ENCODE measurements around the gene IL22RA1.

The IL22RA1 gene

GRCh38 chr1:24124980-24125379, 18.0 kb downstream of the IL22RA1 start:
- Histone ChIP-seq H3K27me3 (ENCODE audit: insufficient read depth, low read length, poor library complexity) (no peaks in the 10 kb centered on the region), H3K4me2 (ENCODE audit: low read length) (no peak overlapping the region), H3K4me1 (ENCODE audit: control insufficient read depth, low read depth, low read length) (no peaks in the 10 kb centered on the region), H3K56ac (ENCODE audit: low read length) (no peak overlapping the region), H3K4me3 (ENCODE audit: low read length) (no peak overlapping the region), H3K23ac (ENCODE audit: low read length) (no peak overlapping the region), H4K8ac (ENCODE audit: low read depth, low read length) (no peak overlapping the region), H3K18ac (ENCODE audit: low read length) (no peak overlapping the region), H3K36me3 (ENCODE audit: control insufficient read depth, insufficient read depth, low read length) (no peaks in the 10 kb centered on the region), H4K5ac (ENCODE audit: low read length) (no peak overlapping the region), H2BK120ac (ENCODE audit: low read depth, low read length) (no peak overlapping the region), H3K4ac (ENCODE audit: low read depth, low read length) (no peak overlapping the region), H2BK5ac (ENCODE audit: low read length) (no peak overlapping the region), H3K9ac (ENCODE audit: low read length) (no peak overlapping the region), H2AK5ac (ENCODE audit: low read length) (no peak overlapping the region), H3K27ac (ENCODE audit: low read depth, low read length) (no peak overlapping the region), H3K79me1 (ENCODE audit: low read length) (no peaks in the 10 kb centered on the region), H3K79me2 (ENCODE audit: control insufficient read depth, insufficient read depth, low read length) (no peaks in the 10 kb centered on the region), H2BK15ac (replicated peaks; ENCODE audit: low read depth) (no peak overlapping the region)
- no peak for DNase-seq
- no CpG with 5 or more reads among the region's 2 CpGs for WGBS (ENCODE audit: extremely low coverage, insufficient coverage, low lambda C conversion rate)

GRCh38 chr1:24123611-24124010, 19.3 kb downstream of the IL22RA1 start:
- no peak for DNase-seq
- Histone ChIP-seq H2BK15ac (replicated peaks; ENCODE audit: low read depth) (no peak overlapping the region), H3K56ac (ENCODE audit: low read length) (no peak overlapping the region), H3K27ac (ENCODE audit: low read depth, low read length) (no peak overlapping the region), H3K36me3 (ENCODE audit: control insufficient read depth, insufficient read depth, low read length) (no peaks in the 10 kb centered on the region), H3K79me2 (ENCODE audit: control insufficient read depth, insufficient read depth, low read length) (no peaks in the 10 kb centered on the region), H3K4me1 (ENCODE audit: control insufficient read depth, low read depth, low read length) (no peaks in the 10 kb centered on the region), H4K8ac (ENCODE audit: low read depth, low read length) (no peak overlapping the region), H3K4me2 (ENCODE audit: low read length) (no peak overlapping the region), H2AK5ac (ENCODE audit: low read length) (no peak overlapping the region), H3K18ac (ENCODE audit: low read length) (no peak overlapping the region), H2BK120ac (ENCODE audit: low read depth, low read length) (no peak overlapping the region), H3K79me1 (ENCODE audit: low read length) (no peaks in the 10 kb centered on the region), H3K9ac (ENCODE audit: low read length) (no peak overlapping the region), H3K4me3 (ENCODE audit: low read length) (no peak overlapping the region), H3K4ac (ENCODE audit: low read depth, low read length) (no peak overlapping the region), H4K5ac (ENCODE audit: low read length) (no peak overlapping the region), H3K27me3 (ENCODE audit: insufficient read depth, low read length, poor library complexity) (no peaks in the 10 kb centered on the region), H3K23ac (ENCODE audit: low read length) (no peak overlapping the region), H2BK5ac (ENCODE audit: low read length) (no peak overlapping the region)
- no CpG with 5 or more reads among the region's 6 CpGs for WGBS (ENCODE audit: extremely low coverage, insufficient coverage, low lambda C conversion rate)

- H3K4me2 ChIP-seq (ENCODE audit: low read length): no peak overlapping the region
- WGBS (ENCODE audit: extremely low coverage, insufficient coverage, low lambda C conversion rate): no CpG with 5 or more reads among the region's 7 CpGs
- no peaks in the 10 kb centered on the region for H3K79me1 ChIP-seq (ENCODE audit: low read length)
- H3K56ac ChIP-seq (ENCODE audit: low read length): no peak overlapping the region
- no peaks in the 10 kb centered on the region for H3K27me3 ChIP-seq (ENCODE audit: insufficient read depth, low read length, poor library complexity)
- H3K18ac ChIP-seq (ENCODE audit: low read length): no peak overlapping the region
- no peak overlapping the region for H4K8ac ChIP-seq (ENCODE audit: low read depth, low read length)
- H3K9ac ChIP-seq (ENCODE audit: low read length): no peak overlapping the region
- no peak overlapping the region for H4K5ac ChIP-seq (ENCODE audit: low read length)
- H3K4me3 ChIP-seq (ENCODE audit: low read length): no peak overlapping the region
- no peaks in the 10 kb centered on the region for H3K4me1 ChIP-seq (ENCODE audit: control insufficient read depth, low read depth, low read length)
- no peak overlapping the region for H2AK5ac ChIP-seq (ENCODE audit: low read length)
- H3K27ac ChIP-seq (ENCODE audit: low read depth, low read length): no peak overlapping the region
- no peak overlapping the region for H2BK5ac ChIP-seq (ENCODE audit: low read length)
- no peak overlapping the region for H2BK120ac ChIP-seq (ENCODE audit: low read depth, low read length)
- H3K4ac ChIP-seq (ENCODE audit: low read depth, low read length): no peak overlapping the region
- no peak for DNase-seq
- H3K79me2 ChIP-seq (ENCODE audit: control insufficient read depth, insufficient read depth, low read length): no peaks in the 10 kb centered on the region
- H2BK15ac ChIP-seq (replicated peaks; ENCODE audit: low read depth): no peak overlapping the region
- no peaks in the 10 kb centered on the region for H3K36me3 ChIP-seq (ENCODE audit: control insufficient read depth, insufficient read depth, low read length)
- H3K23ac ChIP-seq (ENCODE audit: low read length): no peak overlapping the region
Measured at GRCh38 chr1:24122776-24123175, 20.2 kb downstream of the IL22RA1 start.

- WGBS (ENCODE audit: extremely low coverage, insufficient coverage, low lambda C conversion rate): no CpG with 5 or more reads among the region's 14 CpGs
- H3K23ac ChIP-seq (ENCODE audit: low read length): no peak overlapping the region
- no peak overlapping the region for H3K56ac ChIP-seq (ENCODE audit: low read length)
- H3K79me2 ChIP-seq (ENCODE audit: control insufficient read depth, insufficient read depth, low read length): no peaks in the 10 kb centered on the region
- H4K8ac ChIP-seq (ENCODE audit: low read depth, low read length): no peak overlapping the region
- H3K9ac ChIP-seq (ENCODE audit: low read length): no peak overlapping the region
- H3K4me1 ChIP-seq (ENCODE audit: control insufficient read depth, low read depth, low read length): no peaks in the 10 kb centered on the region
- no peak overlapping the region for H3K18ac ChIP-seq (ENCODE audit: low read length)
- DNase-seq: no peak
- no peak overlapping the region for H3K27ac ChIP-seq (ENCODE audit: low read depth, low read length)
- H3K4me2 ChIP-seq (ENCODE audit: low read length): no peak overlapping the region
- H2AK5ac ChIP-seq (ENCODE audit: low read length): no peak overlapping the region
- no peak overlapping the region for H3K4me3 ChIP-seq (ENCODE audit: low read length)
- no peak overlapping the region for H3K4ac ChIP-seq (ENCODE audit: low read depth, low read length)
- H3K79me1 ChIP-seq (ENCODE audit: low read length): no peaks in the 10 kb centered on the region
- no peak overlapping the region for H2BK5ac ChIP-seq (ENCODE audit: low read length)
- H4K5ac ChIP-seq (ENCODE audit: low read length): no peak overlapping the region
- no peaks in the 10 kb centered on the region for H3K36me3 ChIP-seq (ENCODE audit: control insufficient read depth, insufficient read depth, low read length)
- H3K27me3 ChIP-seq (ENCODE audit: insufficient read depth, low read length, poor library complexity): no peaks in the 10 kb centered on the region
- H2BK120ac ChIP-seq (ENCODE audit: low read depth, low read length): no peak overlapping the region
- no peak overlapping the region for H2BK15ac ChIP-seq (replicated peaks; ENCODE audit: low read depth)
Measured at GRCh38 chr1:24121406-24121805, 21.5 kb downstream of the IL22RA1 start.

GRCh38 chr1:24120965-24121364, 22.0 kb downstream of the IL22RA1 start:
- H3K9ac ChIP-seq (ENCODE audit: low read length): no peak overlapping the region
- H2AK5ac ChIP-seq (ENCODE audit: low read length): no peak overlapping the region
- WGBS (ENCODE audit: extremely low coverage, insufficient coverage, low lambda C conversion rate): no CpG with 5 or more reads among the region's 3 CpGs
- no peak overlapping the region for H3K18ac ChIP-seq (ENCODE audit: low read length)
- H4K5ac ChIP-seq (ENCODE audit: low read length): no peak overlapping the region
- H3K27ac ChIP-seq (ENCODE audit: low read depth, low read length): no peak overlapping the region
- no peak overlapping the region for H3K4me2 ChIP-seq (ENCODE audit: low read length)
- DNase-seq: no peak
- H3K79me2 ChIP-seq (ENCODE audit: control insufficient read depth, insufficient read depth, low read length): no peaks in the 10 kb centered on the region
- H3K4ac ChIP-seq (ENCODE audit: low read depth, low read length): no peak overlapping the region
- H3K4me1 ChIP-seq (ENCODE audit: control insufficient read depth, low read depth, low read length): no peaks in the 10 kb centered on the region
- no peak overlapping the region for H2BK5ac ChIP-seq (ENCODE audit: low read length)
- no peak overlapping the region for H3K56ac ChIP-seq (ENCODE audit: low read length)
- no peaks in the 10 kb centered on the region for H3K79me1 ChIP-seq (ENCODE audit: low read length)
- no peak overlapping the region for H3K4me3 ChIP-seq (ENCODE audit: low read length)
- no peak overlapping the region for H3K23ac ChIP-seq (ENCODE audit: low read length)
- H4K8ac ChIP-seq (ENCODE audit: low read depth, low read length): no peak overlapping the region
- no peak overlapping the region for H2BK120ac ChIP-seq (ENCODE audit: low read depth, low read length)
- no peaks in the 10 kb centered on the region for H3K27me3 ChIP-seq (ENCODE audit: insufficient read depth, low read length, poor library complexity)
- H2BK15ac ChIP-seq (replicated peaks; ENCODE audit: low read depth): no peak overlapping the region
- no peaks in the 10 kb centered on the region for H3K36me3 ChIP-seq (ENCODE audit: control insufficient read depth, insufficient read depth, low read length)

- no peak overlapping the region for H3K9ac ChIP-seq (ENCODE audit: low read length)
- H2AK5ac ChIP-seq (ENCODE audit: low read length): no peak overlapping the region
- no peaks in the 10 kb centered on the region for H3K36me3 ChIP-seq (ENCODE audit: control insufficient read depth, insufficient read depth, low read length)
- no peak overlapping the region for H3K23ac ChIP-seq (ENCODE audit: low read length)
- DNase-seq: no peak
- H4K8ac ChIP-seq (ENCODE audit: low read depth, low read length): no peak overlapping the region
- no peaks in the 10 kb centered on the region for H3K4me1 ChIP-seq (ENCODE audit: control insufficient read depth, low read depth, low read length)
- H4K5ac ChIP-seq (ENCODE audit: low read length): no peak overlapping the region
- H2BK5ac ChIP-seq (ENCODE audit: low read length): no peak overlapping the region
- H2BK120ac ChIP-seq (ENCODE audit: low read depth, low read length): no peak overlapping the region
- no peak overlapping the region for H2BK15ac ChIP-seq (replicated peaks; ENCODE audit: low read depth)
- H3K79me2 ChIP-seq (ENCODE audit: control insufficient read depth, insufficient read depth, low read length): no peaks in the 10 kb centered on the region
- H3K4ac ChIP-seq (ENCODE audit: low read depth, low read length): no peak overlapping the region
- H3K18ac ChIP-seq (ENCODE audit: low read length): no peak overlapping the region
- no peak overlapping the region for H3K4me3 ChIP-seq (ENCODE audit: low read length)
- H3K79me1 ChIP-seq (ENCODE audit: low read length): no peaks in the 10 kb centered on the region
- H3K56ac ChIP-seq (ENCODE audit: low read length): no peak overlapping the region
- WGBS (ENCODE audit: extremely low coverage, insufficient coverage, low lambda C conversion rate): no CpG with 5 or more reads among the region's 17 CpGs
- H3K4me2 ChIP-seq (ENCODE audit: low read length): no peak overlapping the region
- no peaks in the 10 kb centered on the region for H3K27me3 ChIP-seq (ENCODE audit: insufficient read depth, low read length, poor library complexity)
- no peak overlapping the region for H3K27ac ChIP-seq (ENCODE audit: low read depth, low read length)
Measured at GRCh38 chr1:24119859-24120756, 22.8 kb downstream of the IL22RA1 start.
